ENCODE measurements around the gene TMEM198. TPM values are rescaled to one million over a fixed set of nuclear protein-coding genes. Genes with fewer than 3 reads are reported as not detected.

Gene TMEM198
- total and polyA plus RNA-seq, 4 donors = 0.74 to 1.9 (median 1.5) TPM

DNA sequence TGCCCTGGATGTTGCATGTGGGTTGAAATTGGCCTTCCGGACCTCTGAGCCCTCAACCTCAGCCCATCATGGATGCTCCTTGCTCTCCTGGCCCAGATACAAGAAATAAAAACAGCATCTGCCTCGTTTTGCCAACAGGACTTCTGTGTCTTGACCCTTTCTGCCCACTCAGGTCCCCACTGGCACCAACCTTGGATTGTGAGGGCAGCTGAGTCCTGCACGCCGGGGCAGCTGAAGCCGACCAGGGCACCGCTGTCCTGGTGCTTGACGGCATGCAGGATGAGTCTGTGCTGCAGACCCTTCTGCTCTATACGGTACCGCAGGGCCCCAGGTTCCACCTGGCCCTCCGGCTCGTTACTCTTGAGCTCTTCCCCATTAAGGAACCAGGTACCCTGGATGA is 22.8 kb downstream of the TMEM198 start:
- WGBS = 95% methylated on average over 11 of the region's 11 CpGs
- Histone ChIP-seq H3K4me1 (ENCODE audit: control insufficient read depth in 4 of 4, insufficient read depth in 4 of 4, low read length in 3 of 4) (peaks cover 1 to 10% (median 3%) of the 10 kb centered on the region in 4 donors), H3K27ac (ENCODE audit: low read depth in 1 of 2, low read length in 2 of 2) (no peak overlapping the region), H3K4me3 (ENCODE audit: low read depth in 1 of 3, low read length in 3 of 3) (no peak overlapping the region), H3K27me3 (ENCODE audit: control insufficient read depth in 4 of 4, insufficient read depth in 4 of 4, low read length in 3 of 4) (no peaks in the 10 kb centered on the region), H3K9ac (ENCODE audit: low read depth in 1 of 2, low read length in 2 of 2) (no peak overlapping the region), H3K9me3 (ENCODE audit: control insufficient read depth in 4 of 4, low read length in 3 of 4) (no peaks in the 10 kb centered on the region), H3K36me3 (ENCODE audit: control insufficient read depth in 4 of 4, insufficient read depth in 3 of 4, low read depth in 1 of 4, low read length in 3 of 4) (peaks cover 0 to 6% (median 4%) of the 10 kb centered on the region in 4 donors)
- DNase-seq (ENCODE audit: low spot score) = no peak
- no peak for TF ChIP-seq NR2F2 (IDR thresholded peaks at IDR 0.05)

DNA sequence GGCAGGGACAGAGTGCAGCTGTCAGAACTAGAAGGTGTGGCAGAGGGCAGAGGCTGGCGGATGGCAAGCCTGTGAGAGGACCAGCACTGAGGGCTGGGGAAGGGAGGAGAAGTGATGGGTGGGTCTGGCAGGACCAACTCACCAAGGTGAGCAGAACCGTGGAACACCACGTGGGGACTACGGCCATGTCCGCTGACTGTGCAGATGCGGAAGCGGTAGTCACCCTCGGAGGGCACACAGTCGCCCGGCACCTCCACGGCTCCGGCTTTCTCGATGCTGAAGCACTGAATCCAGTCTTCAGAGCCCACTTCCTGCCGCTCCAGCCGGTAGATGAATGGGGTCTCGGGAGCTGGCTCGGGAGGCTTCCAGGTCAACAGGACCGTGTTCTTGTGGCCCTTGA is 23.3 kb downstream of the TMEM198 start:
- H3K9ac ChIP-seq (ENCODE audit: low read depth in 1 of 2, low read length in 2 of 2) = no peak overlapping the region

GRCh38 chr2:219567791-219568361 is 24.0 kb downstream of the TMEM198 start:
- Histone ChIP-seq H3K9me3 (ENCODE audit: control insufficient read depth in 4 of 4, low read length in 3 of 4) (no peaks in the 10 kb centered on the region), H3K4me1 (ENCODE audit: control insufficient read depth in 4 of 4, insufficient read depth in 4 of 4, low read length in 3 of 4) (peaks cover 4 to 15% (median 6%) of the 10 kb centered on the region in 4 donors), H3K36me3 (ENCODE audit: control insufficient read depth in 4 of 4, insufficient read depth in 3 of 4, low read depth in 1 of 4, low read length in 3 of 4) (peaks cover 0 to 6% (median 4%) of the 10 kb centered on the region in 4 donors), H3K27me3 (ENCODE audit: control insufficient read depth in 4 of 4, insufficient read depth in 4 of 4, low read length in 3 of 4) (no peaks in the 10 kb centered on the region), H3K9ac (ENCODE audit: low read depth in 1 of 2, low read length in 2 of 2) (no peak overlapping the region), H3K4me3 (ENCODE audit: low read depth in 1 of 3, low read length in 3 of 3) (no peak overlapping the region), H3K27ac (ENCODE audit: low read depth in 1 of 2, low read length in 2 of 2) (no peak overlapping the region)
- WGBS = 94% methylated on average over 35 of the region's 35 CpGs
- DNase-seq (ENCODE audit: low spot score) = no peak
- TF ChIP-seq FOXA1 (IDR thresholded peaks at IDR 0.05) = no peak
- TF ChIP-seq, protein P1, sequence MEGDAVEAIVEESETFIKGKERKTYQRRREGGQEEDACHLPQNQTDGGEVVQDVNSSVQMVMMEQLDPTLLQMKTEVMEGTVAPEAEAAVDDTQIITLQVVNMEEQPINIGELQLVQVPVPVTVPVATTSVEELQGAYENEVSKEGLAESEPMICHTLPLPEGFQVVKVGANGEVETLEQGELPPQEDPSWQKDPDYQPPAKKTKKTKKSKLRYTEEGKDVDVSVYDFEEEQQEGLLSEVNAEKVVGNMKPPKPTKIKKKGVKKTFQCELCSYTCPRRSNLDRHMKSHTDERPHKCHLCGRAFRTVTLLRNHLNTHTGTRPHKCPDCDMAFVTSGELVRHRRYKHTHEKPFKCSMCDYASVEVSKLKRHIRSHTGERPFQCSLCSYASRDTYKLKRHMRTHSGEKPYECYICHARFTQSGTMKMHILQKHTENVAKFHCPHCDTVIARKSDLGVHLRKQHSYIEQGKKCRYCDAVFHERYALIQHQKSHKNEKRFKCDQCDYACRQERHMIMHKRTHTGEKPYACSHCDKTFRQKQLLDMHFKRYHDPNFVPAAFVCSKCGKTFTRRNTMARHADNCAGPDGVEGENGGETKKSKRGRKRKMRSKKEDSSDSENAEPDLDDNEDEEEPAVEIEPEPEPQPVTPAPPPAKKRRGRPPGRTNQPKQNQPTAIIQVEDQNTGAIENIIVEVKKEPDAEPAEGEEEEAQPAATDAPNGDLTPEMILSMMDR (IDR thresholded peaks at IDR 0.05; ENCODE audit: low read depth, low read length, missing input control) = no peak
- TF ChIP-seq YY1 (IDR thresholded peaks at IDR 0.05) = no peak
- TF ChIP-seq, protein P2, sequence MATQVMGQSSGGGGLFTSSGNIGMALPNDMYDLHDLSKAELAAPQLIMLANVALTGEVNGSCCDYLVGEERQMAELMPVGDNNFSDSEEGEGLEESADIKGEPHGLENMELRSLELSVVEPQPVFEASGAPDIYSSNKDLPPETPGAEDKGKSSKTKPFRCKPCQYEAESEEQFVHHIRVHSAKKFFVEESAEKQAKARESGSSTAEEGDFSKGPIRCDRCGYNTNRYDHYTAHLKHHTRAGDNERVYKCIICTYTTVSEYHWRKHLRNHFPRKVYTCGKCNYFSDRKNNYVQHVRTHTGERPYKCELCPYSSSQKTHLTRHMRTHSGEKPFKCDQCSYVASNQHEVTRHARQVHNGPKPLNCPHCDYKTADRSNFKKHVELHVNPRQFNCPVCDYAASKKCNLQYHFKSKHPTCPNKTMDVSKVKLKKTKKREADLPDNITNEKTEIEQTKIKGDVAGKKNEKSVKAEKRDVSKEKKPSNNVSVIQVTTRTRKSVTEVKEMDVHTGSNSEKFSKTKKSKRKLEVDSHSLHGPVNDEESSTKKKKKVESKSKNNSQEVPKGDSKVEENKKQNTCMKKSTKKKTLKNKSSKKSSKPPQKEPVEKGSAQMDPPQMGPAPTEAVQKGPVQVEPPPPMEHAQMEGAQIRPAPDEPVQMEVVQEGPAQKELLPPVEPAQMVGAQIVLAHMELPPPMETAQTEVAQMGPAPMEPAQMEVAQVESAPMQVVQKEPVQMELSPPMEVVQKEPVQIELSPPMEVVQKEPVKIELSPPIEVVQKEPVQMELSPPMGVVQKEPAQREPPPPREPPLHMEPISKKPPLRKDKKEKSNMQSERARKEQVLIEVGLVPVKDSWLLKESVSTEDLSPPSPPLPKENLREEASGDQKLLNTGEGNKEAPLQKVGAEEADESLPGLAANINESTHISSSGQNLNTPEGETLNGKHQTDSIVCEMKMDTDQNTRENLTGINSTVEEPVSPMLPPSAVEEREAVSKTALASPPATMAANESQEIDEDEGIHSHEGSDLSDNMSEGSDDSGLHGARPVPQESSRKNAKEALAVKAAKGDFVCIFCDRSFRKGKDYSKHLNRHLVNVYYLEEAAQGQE (IDR thresholded peaks at IDR 0.05) = no peak
- no peak for TF ChIP-seq RAD21 (IDR thresholded peaks at IDR 0.05)
- no peak for TF ChIP-seq JUND (IDR thresholded peaks at IDR 0.05)

More for the DNA sequence above, 23.3 kb downstream of the TMEM198 start:
- H3K27me3 ChIP-seq (ENCODE audit: control insufficient read depth in 4 of 4, insufficient read depth in 4 of 4, low read length in 3 of 4) = no peaks in the 10 kb centered on the region
- H3K27ac ChIP-seq (ENCODE audit: low read depth in 1 of 2, low read length in 2 of 2) = no peak overlapping the region
- H3K4me3 ChIP-seq (ENCODE audit: low read depth in 1 of 3, low read length in 3 of 3) = no peak overlapping the region
- no peaks in the 10 kb centered on the region for H3K9me3 ChIP-seq (ENCODE audit: control insufficient read depth in 4 of 4, low read length in 3 of 4)
- TF ChIP-seq RAD21 (IDR thresholded peaks at IDR 0.05) (no peak), SP1 (IDR thresholded peaks at IDR 0.05) (no peak), TAF1 (conservative IDR thresholded peaks at IDR 0.05) (no peak), RXRA (IDR thresholded peaks at IDR 0.05) (no peak), NR2F2 (IDR thresholded peaks at IDR 0.05) (no peak), JUND (IDR thresholded peaks at IDR 0.05) (no peak), FOXA1 (IDR thresholded peaks at IDR 0.05) (no peak), FOXA2 (IDR thresholded peaks at IDR 0.05) (no peak), YY1 (IDR thresholded peaks at IDR 0.05) (no peak), GABPA (IDR thresholded peaks at IDR 0.05 in 1 of 2, conservative IDR thresholded peaks at IDR 0.05 in 1 of 2) (no peak)
- TF ChIP-seq, protein P3, sequence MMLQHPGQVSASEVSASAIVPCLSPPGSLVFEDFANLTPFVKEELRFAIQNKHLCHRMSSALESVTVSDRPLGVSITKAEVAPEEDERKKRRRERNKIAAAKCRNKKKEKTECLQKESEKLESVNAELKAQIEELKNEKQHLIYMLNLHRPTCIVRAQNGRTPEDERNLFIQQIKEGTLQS (IDR thresholded peaks at IDR 0.05) = no peak
- TF ChIP-seq, protein P1 (IDR thresholded peaks at IDR 0.05; ENCODE audit: low read depth, low read length, missing input control) = no peak
- TF ChIP-seq, protein P2 (IDR thresholded peaks at IDR 0.05) = no peak
- H3K4me1 ChIP-seq (ENCODE audit: control insufficient read depth in 4 of 4, insufficient read depth in 4 of 4, low read length in 3 of 4) = peaks cover 4 to 15% (median 6%) of the 10 kb centered on the region in 4 donors
- WGBS = 96% methylated on average over 18 of the region's 18 CpGs
- no peak for DNase-seq (ENCODE audit: low spot score)
- peaks cover 0 to 6% (median 4%) of the 10 kb centered on the region in 4 donors for H3K36me3 ChIP-seq (ENCODE audit: control insufficient read depth in 4 of 4, insufficient read depth in 3 of 4, low read depth in 1 of 4, low read length in 3 of 4)
